GM12801 (cell line): ENCODE data around the gene S100A1.

Experiments used
- CTCF ChIP-seq: IDR thresholded peaks from one replicate; pipeline ENCODE4 v1.5.1; 2011; ENCODE audit warnings: control low read depth; ENCODE audit not compliant: insufficient read length; ENCODE audit errors: extremely low read depth

The S100A1 gene

GRCh38 chr1:153629343-153629665 lies 1.1 kb downstream of the S100A1 start:
- TF ChIP-seq CTCF = no peak

GRCh38 chr1:153629971-153630370 lies 1.7 kb downstream of the S100A1 start:
- TF ChIP-seq CTCF = no peak

- TF ChIP-seq CTCF = no peak
Measured at GRCh38 chr1:153630384-153630783, 2.1 kb downstream of the S100A1 start.

- no peak for TF ChIP-seq CTCF
Measured at GRCh38 chr1:153631047-153632022, 3.1 kb downstream of the S100A1 start.

- no peak for TF ChIP-seq CTCF
Measured at GRCh38 chr1:153633161-153633753, 5.0 kb downstream of the S100A1 start.

GRCh38 chr1:153633754-153634665 lies 5.8 kb downstream of the S100A1 start, which contains the start of gene CHTOP:
Gene CHTOP, plus strand, starts transcription at chr1:153634066. Its CDS starts 2,523 bp downstream, at chr1:153636589.
- no peak for TF ChIP-seq CTCF

GRCh38 chr1:153635872-153636271 lies 7.6 kb downstream of the S100A1 start:
- TF ChIP-seq CTCF = no peak
